ENCODE data around the gene ZC4H2.

GRCh38 chrX:64867217-64867616 lies 109.0 kb downstream of the ZC4H2 start:
- TF ChIP-seq CTCF (IDR thresholded peaks at IDR 0.05), result no peak
- no peak for TF ChIP-seq EP300 (IDR thresholded peaks at IDR 0.05)
- TF ChIP-seq POLR2AphosphoS5 (IDR thresholded peaks at IDR 0.05), result no peak
